ENCODE data around the gene PEPD.

PEPD gene

GRCh38 chr19:33528404-33528803, 6.8 kb upstream of the PEPD start:
- TF ChIP-seq REST (IDR thresholded peaks at IDR 0.05; ENCODE audit: insufficient read depth in 1 of 2, low read depth in 2 of 2, low read length in 2 of 2): no peak

GRCh38 chr19:33527125-33527524, 5.5 kb upstream of the PEPD start:
- TF ChIP-seq TAF1 (IDR thresholded peaks at IDR 0.05; ENCODE audit: borderline replicate concordance, insufficient read depth, low read length): no peak
- TF ChIP-seq REST (IDR thresholded peaks at IDR 0.05; ENCODE audit: insufficient read depth in 1 of 2, low read depth in 2 of 2, low read length in 2 of 2): no peak
- TF ChIP-seq POLR2AphosphoS5 (IDR thresholded peaks at IDR 0.05; ENCODE audit: low read depth, low read length): no peak
- TF ChIP-seq SIN3A (IDR thresholded peaks at IDR 0.05; ENCODE audit: borderline replicate concordance, insufficient read depth, low read length): no peak
- TF ChIP-seq FOXP2 (optimal IDR thresholded peaks at IDR 0.05; ENCODE audit: borderline replicate concordance, extremely low read depth, extremely low read length, insufficient read depth): no peak

- TF ChIP-seq TAF1 (IDR thresholded peaks at IDR 0.05; ENCODE audit: borderline replicate concordance, insufficient read depth, low read length): no peak
Measured at GRCh38 chr19:33524024-33524664, 2.6 kb upstream of the PEPD start.

GRCh38 chr19:33523167-33523566, 1.6 kb upstream of the PEPD start:
- TF ChIP-seq FOXP2 (optimal IDR thresholded peaks at IDR 0.05; ENCODE audit: borderline replicate concordance, extremely low read depth, extremely low read length, insufficient read depth) (no peak), SIN3A (IDR thresholded peaks at IDR 0.05; ENCODE audit: borderline replicate concordance, insufficient read depth, low read length) (no peak), POLR2AphosphoS5 (IDR thresholded peaks at IDR 0.05; ENCODE audit: low read depth, low read length) (no peak), REST (IDR thresholded peaks at IDR 0.05; ENCODE audit: insufficient read depth in 1 of 2, low read depth in 2 of 2, low read length in 2 of 2) (no peak), TAF1 (IDR thresholded peaks at IDR 0.05; ENCODE audit: borderline replicate concordance, insufficient read depth, low read length) (no peak)

- TF ChIP-seq SIN3A (IDR thresholded peaks at IDR 0.05; ENCODE audit: borderline replicate concordance, insufficient read depth, low read length) (no peak), FOXP2 (optimal IDR thresholded peaks at IDR 0.05; ENCODE audit: borderline replicate concordance, extremely low read depth, extremely low read length, insufficient read depth) (no peak), REST (IDR thresholded peaks at IDR 0.05; ENCODE audit: insufficient read depth in 1 of 2, low read depth in 2 of 2, low read length in 2 of 2) (no peak), POLR2AphosphoS5 (IDR thresholded peaks at IDR 0.05; ENCODE audit: low read depth, low read length) (no peak), TAF1 (IDR thresholded peaks at IDR 0.05; ENCODE audit: borderline replicate concordance, insufficient read depth, low read length) (no peak)
Measured at GRCh38 chr19:33522371-33522662, 726 bp upstream of the PEPD start.

Data from PFSK-1 (cell line).